ENCODE data around the gene PIP4K2B.

PIP4K2B gene

GRCh38 chr17:38732376-38733281 is 66.7 kb downstream of the PIP4K2B start:
- ChIA-PET CTCF (interaction anchor here (0.7 kb wide), 1 partner anchor 124 kb away, joined by 3 read pairs; no protein-coding TSS in a partner anchor), POLR2A (ENCODE audit: low non-redundant PET) (no interaction called here)
- peak overlapping the region; percentile 89 for H3K27ac ChIP-seq
- no peak for TF ChIP-seq CTCF (conservative IDR thresholded peaks at IDR 0.05; ENCODE audit: low read depth)
- no peak for DNase-seq (ENCODE audit: low spot score)

- POLR2A ChIA-PET (ENCODE audit: low non-redundant PET), result no interaction called here
- TF ChIP-seq CTCF (conservative IDR thresholded peaks at IDR 0.05; ENCODE audit: low read depth), result no peak
- H3K27ac ChIP-seq, result peak overlapping the region; percentile 89
- DNase-seq (ENCODE audit: low spot score), result no peak
- CTCF ChIA-PET, result interaction anchor here (0.6 to 1.4 kb wide), 3 partner anchors 12 to 55 kb away, joined by 3 to 4 read pairs (median 3); no protein-coding TSS in a partner anchor
Observed at GRCh38 chr17:38731526-38732294, 67.6 kb downstream of the PIP4K2B start.

GRCh38 chr17:38730526-38731379 is 68.6 kb downstream of the PIP4K2B start:
- no peak for DNase-seq (ENCODE audit: low spot score)
- ChIA-PET CTCF (interaction anchor here (0.6 to 1.4 kb wide), 5 partner anchors 13 to 56 kb away, joined by 3 to 5 read pairs (median 4); no protein-coding TSS in a partner anchor), POLR2A (ENCODE audit: low non-redundant PET) (interaction anchor here (0.7 kb wide), 1 partner anchor 54 kb away, joined by 4 read pairs; no protein-coding TSS in a partner anchor)
- H3K27ac ChIP-seq, result peak overlapping the region; percentile 89
- no peak for TF ChIP-seq CTCF (conservative IDR thresholded peaks at IDR 0.05; ENCODE audit: low read depth)

- DNase-seq (ENCODE audit: low spot score), result peak; percentile 83
- POLR2A ChIA-PET (ENCODE audit: low non-redundant PET), result no interaction called here
- peak within 1 kb of the TSS; percentile 89 for H3K27ac ChIP-seq
- peak; percentile 91 for TF ChIP-seq CTCF (conservative IDR thresholded peaks at IDR 0.05; ENCODE audit: low read depth)
- CTCF ChIA-PET, result interaction anchor here (0.6 to 1.4 kb wide), 4 partner anchors 13 to 56 kb away, joined by 3 to 5 read pairs (median 4); no protein-coding TSS in a partner anchor
Observed at GRCh38 chr17:38729886-38730525, 69.3 kb downstream of the PIP4K2B start, which contains the start of gene CISD3. CISD3 (plus strand) TSS chr17:38730341; CDS start chr17:38730359, 18 bp downstream.

GRCh38 chr17:38729368-38729885 is 69.9 kb downstream of the PIP4K2B start:
- ChIA-PET POLR2A (ENCODE audit: low non-redundant PET) (no interaction called here), CTCF (interaction anchor here (0.7 kb wide), 2 partner anchors 51 to 164 kb away, joined by 3 to 4 read pairs; no protein-coding TSS in a partner anchor)
- DNase-seq (ENCODE audit: low spot score), result no peak
- no peak for TF ChIP-seq CTCF (conservative IDR thresholded peaks at IDR 0.05; ENCODE audit: low read depth)
- peak overlapping the region; percentile 89 for H3K27ac ChIP-seq
